Measurements from ENCODE around the gene NUDT6.
"Not testable (repeated sequence)": the region's sequence is repeated elsewhere in the genome, so short reads cannot be mapped to it uniquely, and the experiment has no call there.

The NUDT6 gene, protein sequence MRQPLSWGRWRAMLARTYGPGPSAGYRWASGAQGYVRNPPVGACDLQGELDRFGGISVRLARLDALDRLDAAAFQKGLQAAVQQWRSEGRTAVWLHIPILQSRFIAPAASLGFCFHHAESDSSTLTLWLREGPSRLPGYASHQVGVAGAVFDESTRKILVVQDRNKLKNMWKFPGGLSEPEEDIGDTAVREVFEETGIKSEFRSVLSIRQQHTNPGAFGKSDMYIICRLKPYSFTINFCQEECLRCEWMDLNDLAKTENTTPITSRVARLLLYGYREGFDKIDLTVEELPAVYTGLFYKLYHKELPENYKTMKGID

DNA sequence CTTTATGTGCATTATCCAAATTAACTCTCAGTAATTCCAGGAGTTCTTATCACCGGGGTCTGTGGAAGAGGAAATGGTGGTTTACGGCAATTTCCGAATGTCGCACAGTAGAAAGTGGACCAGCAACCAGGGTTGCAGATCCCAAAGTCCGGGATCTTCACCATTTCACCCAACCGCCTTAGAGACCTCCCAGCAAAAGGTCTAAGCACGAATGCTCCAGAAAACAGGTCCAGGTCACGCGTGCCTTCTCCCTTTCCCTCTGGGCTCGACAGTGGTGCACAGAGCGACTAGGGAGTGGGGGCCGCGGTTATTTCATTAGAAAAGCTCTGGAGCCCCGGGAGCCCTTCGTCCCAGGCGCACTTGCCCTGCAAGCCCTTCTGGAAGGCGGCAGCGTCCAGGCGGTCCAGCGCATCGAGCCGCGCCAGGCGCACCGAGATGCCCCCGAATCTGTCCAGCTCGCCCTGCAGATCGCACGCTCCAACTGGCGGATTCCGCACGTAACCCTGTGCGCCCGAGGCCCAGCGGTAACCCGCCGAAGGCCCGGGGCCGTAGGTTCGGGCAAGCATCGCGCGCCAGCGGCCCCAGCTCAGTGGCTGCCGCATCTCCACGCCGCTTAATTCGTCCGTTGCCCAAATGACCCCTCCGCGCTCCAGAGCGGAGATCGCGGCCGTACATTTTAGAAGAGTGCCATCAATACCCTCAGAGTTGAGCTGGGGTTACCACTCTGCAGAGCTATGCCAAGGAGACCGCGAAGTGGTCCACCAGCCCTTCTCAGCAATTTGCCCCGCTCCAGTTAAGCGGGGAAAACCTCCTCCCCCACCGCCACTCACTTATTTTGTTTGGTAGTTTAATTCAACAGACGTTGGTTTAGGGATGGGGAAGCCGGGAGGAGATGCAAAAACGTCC, at the start of gene NUDT6:
Gene NUDT6 (minus strand): TSS at position 627 of the 906 bp plus-strand sequence. CDS start 25 bp downstream, at position 602.
- peak in 2 of 4 experiments; percentile 2 to 3 for DNase-seq

DNA sequence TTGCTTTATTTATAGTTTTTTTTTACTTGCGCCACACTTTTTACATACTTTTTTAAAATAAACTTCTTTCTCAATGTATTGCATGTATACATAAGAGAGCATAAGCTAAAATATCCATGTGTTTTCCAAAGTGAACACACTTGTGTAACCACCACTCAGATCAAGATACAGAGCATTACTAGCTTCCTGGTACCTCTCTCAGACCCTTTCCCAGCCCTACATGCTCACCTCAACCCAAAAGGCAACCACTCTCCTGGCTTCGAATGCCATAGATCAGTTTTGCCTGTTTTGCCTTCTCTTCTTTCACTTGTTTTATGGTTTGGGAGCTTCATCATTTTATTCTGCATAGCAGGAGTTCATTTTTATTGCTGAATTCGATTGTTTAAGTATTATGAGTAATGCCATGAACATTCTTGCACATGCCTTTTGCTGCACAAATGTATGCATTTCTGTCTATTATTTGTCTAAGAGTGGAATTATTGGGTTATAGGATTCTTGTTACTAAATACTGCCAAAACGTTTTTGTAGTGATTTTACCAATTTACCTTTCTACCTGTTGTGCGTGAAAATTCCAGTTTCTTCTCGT, 45.9 kb upstream of the NUDT6 start:
- DNase-seq: no peak

DNA sequence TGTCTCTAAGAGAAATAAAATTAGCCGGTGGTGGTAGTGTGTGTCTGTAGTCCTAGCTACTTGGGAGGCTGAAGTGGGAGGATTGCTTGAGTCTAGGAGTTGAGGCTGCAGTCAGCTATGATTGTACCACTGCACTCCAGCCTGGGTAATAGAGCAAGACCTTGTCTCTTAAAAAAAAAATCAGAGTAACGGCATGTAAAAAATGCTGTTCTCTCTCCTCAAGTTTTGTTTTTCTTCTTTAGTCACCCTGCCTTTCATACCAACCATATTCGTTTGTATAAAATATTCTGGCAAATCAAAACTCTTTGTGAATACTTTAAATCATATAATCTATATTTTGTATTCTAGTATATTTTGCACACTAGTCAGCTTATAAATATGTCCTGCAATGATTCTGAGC, 44.8 kb upstream of the NUDT6 start:
- no peak for DNase-seq

DNA sequence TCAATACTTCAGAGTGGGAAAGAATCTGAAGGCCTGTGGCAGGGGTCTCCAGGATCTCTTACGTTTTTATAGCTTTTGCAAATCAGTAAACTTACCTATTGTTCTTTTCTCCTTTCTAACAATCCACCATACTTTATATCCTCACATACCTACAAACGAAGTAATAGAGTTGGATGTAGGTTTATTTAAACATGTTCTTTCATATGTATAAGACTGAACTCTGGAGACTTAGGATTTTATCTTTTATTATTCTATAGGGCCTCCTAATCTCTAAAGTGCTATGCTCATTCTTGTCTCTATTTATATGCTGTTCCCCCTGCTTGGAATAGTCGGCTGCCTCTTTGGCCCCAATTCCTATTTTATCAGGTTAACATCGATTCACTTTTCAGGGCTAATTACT, 43.8 kb upstream of the NUDT6 start:
- DNase-seq: no peak

DNA sequence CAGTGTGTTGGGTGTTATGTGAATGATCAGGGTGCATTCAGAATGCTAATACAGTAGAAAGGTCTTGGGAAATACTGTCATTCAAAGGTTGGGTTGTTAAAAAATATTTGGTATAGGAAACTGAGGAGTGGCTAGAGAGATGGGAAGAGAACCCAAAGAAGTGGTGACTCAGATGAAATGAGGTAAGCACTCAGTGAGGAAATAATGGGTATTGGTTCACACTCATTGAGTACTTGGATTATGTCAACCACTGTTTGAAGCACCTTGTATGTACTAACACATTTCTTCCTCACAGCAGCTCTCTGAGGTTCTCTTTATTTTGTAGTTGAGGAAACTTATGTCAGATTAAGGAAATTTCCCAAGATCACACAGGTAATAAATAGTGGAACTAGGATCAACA, 40.8 kb upstream of the NUDT6 start:
- DNase-seq: no peak

DNA sequence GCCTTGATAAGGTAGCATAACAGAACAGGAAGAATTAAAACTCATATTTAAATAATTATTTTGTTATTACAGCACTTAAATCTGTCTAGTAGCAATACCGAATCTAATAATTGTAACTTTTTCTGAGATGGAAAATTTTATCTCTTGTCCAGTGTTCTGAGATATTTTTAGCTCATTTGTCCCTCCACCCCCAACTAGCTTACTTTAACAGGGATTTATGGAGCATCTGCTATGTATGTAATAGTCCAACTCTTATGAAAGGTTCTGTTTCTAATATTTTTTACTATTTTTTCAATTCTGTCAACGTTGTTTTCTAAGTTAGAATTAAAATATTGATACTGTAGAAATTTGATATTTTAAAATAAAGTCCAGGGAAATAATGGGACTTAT, 38.2 kb upstream of the NUDT6 start:
- no peak for DNase-seq

DNA sequence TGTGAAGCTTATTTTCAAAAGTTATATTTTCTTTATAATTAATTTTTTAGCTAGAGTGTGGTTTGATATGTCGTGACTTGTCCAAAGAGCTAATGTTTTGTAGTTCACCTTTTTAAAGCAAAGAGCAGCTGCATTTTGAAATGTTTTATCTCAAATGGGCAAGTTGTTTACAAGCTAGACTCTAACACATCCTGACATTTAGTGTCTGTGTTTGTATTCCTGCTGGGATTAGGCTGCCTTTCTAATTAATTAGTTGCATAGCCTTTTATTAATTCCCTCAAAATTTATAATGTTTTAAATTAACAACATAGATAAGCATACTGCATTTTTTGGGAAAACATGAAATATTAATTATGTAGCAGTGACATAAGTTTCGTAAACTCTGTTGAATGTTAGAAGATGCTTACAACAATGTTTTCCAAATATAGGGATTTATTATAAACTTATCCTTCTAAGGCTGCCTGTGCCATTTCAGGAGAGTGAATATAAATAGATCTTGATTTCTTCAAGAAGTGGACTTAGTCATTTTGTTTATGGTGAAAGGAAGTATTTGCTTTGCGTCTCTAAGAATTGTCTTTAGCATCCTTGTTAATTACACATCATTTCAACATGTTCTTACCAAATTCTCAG, 37.7 kb upstream of the NUDT6 start:
- DNase-seq: no peak

DNA sequence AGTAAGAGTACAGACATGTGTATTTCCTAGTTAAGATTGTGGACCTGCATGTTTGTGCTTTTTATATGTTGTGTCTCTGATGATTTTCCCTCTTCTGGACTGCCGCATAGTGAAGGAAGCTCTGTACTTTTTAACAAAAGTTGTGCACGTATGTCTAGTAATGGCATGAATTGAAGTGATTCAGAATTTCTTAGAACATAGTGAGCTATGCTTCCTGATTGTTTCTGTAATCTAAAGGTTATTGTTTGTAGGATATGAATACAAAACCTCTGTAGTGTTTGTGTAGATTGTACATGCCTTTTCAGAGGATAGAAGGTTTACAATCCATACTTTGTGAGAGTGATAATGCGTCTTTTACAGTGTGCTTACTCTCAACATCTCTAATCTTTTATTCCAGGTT, 37.0 kb upstream of the NUDT6 start:
- no peak for DNase-seq

DNA sequence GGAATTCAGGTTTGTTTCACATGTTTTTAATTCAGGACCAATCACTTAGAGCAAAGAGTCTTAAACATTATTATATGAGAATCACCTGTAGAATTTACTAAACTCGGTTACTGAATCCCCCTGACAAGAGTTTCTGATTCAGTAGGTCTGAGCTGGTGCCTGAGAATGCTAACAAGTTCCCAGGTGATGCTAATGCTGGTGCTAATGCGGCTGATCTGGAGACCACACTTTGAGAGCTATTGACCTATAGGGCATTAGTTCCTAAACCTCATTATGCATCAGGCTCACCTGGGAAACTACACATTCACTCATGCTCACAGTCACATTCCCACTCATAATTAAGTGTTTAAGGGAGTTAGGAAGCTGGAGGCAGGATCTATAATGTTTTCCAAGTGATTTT, 36.1 kb upstream of the NUDT6 start:
- no peak for DNase-seq

DNA sequence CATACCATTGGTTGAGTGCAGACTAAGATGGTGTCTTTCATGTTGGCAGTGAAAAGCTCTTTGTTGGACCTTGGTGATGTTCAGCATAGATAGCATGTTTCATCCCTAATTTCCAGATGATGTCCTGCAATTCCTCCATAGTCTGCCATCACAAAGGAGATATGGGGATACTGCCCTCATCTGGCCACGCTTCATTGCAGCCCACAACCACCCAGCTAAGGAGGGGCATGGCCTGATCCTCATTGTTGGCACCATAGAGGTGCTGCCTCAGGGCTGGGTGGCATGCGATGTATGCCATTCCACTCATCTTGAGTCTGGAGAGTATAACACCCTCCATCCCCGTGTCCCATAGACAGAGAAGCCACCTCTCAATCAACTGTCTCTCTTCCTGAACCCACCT, 31.5 kb upstream of the NUDT6 start:
- DNase-seq: no peak

DNA sequence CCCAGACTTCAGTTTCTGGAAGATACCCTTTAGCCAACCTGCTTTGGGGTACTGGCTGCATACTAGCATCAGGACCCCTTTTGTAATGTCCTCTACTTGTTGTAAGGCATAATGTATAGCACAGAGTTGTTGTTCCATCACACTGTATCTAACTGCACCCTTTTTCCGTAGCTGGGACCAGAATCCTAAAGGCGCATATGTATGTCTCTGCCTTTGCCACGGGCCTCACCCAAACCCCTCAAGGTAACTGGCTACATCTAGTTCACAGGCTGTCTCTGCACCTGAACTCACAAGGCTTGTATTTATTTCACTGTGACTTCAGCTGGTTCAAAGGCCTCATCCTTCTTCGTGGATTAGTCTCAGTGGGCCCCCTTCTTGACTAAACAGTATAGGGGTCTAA, 29.6 kb upstream of the NUDT6 start:
- DNase-seq: no peak

DNA sequence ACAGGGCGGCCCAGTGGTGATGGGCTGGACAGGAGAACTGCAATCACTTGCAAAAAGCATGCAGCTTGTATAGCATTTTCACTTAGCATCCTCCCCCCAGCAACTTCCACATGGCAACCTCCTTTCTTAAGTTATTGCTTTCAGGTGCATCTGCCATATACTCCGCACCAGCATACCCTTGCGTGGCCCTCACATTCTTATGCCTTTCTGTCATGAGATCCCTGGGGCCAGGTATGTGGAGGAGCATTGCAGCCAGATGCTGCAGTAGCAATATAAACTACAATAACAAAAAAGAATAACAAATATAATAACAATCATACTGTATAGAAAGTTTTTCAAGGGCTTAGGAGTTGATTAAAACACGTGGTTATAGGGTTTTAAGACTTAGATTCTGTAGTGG, 26.3 kb upstream of the NUDT6 start:
- no peak for DNase-seq

DNA sequence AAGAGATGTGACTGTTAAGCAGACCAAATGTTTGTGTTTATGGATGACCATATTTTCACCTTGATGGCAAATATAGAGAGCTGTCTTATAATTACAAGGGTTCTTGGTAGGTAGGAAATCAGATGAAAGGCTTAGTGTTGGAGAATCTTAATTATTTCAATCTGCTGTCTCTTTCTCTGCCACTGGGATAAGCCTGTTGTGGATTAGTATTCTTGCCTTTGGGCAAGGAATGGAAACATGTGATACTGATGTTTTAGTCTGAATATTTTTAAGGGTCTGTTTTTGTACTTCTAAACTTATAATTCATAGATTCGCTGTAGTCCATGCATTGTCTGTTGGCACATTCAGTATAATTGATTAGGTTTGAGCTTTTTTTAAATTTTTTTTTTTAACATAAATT, 23.7 kb upstream of the NUDT6 start:
- DNase-seq: no peak

DNA sequence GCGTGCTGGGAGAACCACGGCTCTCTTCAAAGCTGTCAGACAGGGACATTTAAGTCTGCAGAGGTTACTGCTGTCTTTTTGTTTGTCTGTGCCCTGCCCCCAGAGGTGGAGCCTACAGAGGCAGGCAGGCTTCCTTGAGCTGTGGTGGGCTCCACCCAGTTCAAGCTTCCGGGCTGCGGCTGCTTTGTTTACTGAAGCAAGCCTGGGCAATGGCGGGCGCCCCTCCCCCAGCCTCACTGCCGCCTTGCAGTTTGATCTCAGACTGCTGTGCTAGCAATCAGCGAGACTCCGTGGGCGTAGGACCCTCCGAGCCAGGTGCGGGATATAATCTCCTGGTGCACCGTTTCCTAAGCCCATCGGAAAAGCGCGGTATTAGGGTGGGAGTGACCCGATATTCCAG, 22.7 kb upstream of the NUDT6 start:
- not testable (repeated sequence) for DNase-seq

DNA sequence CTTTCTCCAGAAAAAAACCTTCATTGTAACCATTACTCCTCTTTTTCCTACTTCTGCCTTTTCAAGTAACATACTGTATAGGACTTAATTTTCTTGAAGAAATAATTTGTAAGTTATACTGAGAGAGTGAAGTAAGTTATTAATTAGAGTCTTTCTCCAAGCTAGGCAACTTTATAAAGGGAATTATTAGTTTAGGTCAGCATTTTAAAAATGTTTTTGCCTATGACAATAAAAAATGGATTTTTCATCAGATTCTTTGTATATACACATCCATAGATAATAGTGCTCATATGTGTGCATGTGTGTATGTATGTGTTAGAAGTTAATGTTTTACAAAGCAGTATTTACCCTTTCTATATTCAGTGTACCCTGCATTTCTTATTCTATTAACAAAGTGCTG, 10.4 kb upstream of the NUDT6 start:
- DNase-seq: no peak

DNA sequence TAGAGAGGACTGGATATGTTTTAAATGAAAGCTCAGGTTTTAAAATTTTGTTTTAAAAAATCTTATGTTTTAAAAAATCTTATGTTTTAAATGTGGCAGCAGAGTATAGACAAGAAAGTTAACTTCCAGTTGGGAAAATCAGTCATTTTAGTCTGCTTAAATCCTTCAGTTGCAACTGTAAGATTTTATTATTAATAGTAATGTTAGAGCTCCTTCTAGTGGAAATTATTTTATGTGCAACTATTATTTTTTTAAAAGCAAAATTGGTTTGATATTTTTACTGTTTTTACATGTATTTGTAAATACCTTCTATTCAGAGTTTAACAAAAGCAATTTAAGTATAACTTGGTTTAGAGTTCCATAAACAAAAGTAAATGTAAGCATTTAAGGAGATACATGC, 8.5 kb upstream of the NUDT6 start:
- DNase-seq: no peak

DNA sequence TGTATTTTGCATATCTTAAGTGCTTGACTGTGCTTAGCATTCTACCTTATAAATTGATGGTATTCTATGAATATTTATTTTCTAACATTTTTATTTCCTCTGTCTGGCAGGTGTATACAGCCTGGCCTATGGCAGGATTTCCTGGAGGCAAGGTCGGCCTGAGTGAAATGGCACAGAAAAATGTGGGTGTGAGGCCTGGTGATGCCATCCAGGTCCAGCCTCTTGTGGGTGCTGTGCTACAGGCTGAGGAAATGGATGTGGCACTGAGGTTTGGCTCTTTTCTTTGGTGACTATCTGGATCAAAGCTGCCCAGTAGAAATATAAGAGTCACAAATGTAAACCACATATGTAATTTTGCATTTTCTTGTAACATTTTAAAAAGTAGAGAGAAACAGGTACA, 6.5 kb upstream of the NUDT6 start:
- no peak for DNase-seq

DNA sequence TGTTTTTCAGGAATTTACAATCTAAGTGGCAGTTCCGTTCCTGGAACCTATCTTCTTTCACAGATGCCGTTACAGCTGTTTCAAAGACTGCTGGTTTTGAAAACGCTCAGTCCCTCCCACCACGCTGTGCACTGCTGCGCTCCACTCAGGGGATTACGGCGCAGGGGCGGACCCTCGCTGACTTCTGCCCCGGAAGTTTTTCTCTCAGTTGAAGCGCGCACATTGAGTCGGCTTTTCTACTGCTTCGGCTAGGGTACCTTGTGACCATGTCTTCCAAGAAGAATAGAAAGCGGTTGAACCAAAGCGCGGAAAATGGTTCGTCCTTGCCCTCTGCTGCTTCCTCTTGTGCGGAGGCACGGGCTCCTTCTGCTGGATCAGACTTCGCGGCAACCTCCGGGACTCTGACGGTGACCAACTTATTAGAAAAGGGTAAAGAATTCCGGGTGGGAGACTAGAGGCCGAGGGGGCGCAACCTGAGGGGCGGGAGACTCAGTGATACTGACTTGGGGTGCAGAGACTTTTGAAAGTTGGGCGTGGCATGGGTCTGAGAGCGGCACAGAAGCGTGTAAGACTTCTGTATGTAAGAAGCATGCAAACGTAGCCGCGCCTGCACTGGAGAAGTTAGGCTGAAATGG, 597 bp upstream of the NUDT6 start:
- peak; percentile 64 to 72 (median 70) for DNase-seq

DNA sequence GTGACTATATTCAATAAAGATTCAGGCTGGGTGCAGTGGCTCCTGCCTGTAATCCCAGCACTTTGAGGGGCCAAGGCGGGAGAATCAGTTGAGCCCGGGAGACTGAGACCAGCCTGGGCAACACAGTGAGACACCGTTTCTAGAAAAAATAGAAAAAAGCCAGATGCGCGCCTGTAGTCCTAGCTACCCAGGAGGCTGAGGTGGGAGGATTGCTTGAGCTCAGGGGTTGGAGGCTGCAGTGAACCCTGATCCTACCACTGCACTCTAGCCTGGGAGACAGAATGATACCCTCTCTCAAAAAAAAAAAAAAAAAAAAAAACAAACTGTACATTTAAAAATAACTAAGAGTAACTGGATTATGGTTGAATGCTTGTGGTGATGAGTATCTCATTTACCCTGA, 1.1 kb downstream of the NUDT6 start:
- no peak for DNase-seq

DNA sequence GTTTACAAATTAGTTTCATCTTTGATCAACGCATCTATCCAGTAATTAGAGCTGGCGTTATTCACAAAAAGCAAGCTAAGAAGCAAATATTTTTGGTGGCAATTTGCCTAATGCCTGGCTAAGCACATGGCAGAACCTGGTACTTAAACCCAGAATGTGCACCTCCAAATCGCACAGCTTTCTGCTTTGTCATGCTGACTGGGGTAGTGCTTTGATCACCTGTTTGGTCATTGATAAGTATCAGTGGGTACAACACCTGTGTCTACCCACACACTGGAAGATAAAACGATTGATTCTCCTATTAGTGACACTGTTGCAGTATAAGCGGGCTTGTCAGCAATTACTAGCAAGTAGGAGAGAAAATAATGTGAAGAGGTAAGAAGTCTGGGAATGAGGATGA, 1.9 kb downstream of the NUDT6 start:
- no peak for DNase-seq

DNA sequence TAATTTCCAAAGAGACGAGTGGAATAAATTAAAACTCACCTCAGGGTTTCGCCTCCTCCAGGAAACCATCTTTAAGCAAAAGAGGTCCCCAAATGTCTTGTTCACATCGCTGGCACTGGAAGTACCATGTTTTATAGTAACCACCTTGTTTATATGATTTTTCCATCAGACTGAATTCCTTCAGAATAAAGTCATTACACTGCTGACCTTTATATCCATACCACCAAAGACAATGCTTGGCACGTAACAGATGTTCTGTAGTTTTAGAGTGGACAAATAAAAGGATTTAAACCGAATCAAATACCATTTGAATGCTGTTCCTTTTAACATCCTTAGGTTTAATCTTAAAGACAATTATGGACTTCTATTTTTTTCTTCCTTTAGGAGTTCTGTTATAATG, 4.7 kb downstream of the NUDT6 start:
- no peak for DNase-seq

DNA sequence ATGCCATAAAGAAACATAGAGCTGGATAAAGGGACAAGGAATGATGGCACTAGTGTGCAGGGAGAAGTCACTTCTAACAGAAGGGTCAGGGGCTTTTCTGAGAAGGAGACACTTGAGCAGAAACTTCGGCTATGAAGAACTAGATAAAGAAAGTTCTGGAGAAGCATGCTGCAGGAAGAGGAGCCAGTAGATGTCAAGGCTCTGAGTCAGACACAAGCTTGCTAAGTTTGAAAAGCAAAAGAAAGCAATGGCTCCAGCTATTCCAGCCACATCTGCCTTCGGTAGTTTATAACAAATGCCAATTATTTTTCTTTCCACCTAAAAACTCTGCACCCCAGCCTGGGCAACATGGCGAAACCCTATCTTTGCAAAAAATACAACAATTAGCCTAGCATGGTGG, 7.5 kb downstream of the NUDT6 start:
- DNase-seq: no peak

DNA sequence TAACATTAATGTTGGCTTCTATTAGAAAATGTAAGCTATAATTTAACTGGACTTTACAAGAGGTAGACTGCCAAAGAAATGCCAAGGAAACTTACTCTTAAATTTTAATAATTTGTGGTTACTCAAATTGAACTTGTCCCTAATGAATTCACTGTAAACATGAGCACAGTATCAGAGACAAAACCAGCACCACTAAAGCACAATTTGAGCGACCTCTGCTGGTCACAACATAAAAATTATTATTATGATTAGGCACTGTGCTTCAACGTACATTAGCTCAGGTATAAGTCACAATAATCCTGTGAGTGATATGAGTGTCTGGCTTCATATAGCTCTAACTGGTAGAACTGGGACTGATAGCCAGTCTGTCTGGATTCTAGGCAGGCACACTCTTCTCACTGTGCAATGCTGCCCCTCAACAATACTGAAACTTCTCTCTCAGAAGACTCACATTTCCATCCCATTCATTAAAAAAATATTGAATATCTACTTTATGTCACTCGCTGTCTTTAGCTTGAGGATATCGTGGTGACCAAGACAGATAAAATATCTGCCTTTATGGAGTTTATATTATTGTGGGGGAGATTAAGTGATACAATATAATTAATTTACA, 8.0 kb downstream of the NUDT6 start:
- no peak for DNase-seq
